Measurements from ENCODE around the gene OAS1.

DNA sequence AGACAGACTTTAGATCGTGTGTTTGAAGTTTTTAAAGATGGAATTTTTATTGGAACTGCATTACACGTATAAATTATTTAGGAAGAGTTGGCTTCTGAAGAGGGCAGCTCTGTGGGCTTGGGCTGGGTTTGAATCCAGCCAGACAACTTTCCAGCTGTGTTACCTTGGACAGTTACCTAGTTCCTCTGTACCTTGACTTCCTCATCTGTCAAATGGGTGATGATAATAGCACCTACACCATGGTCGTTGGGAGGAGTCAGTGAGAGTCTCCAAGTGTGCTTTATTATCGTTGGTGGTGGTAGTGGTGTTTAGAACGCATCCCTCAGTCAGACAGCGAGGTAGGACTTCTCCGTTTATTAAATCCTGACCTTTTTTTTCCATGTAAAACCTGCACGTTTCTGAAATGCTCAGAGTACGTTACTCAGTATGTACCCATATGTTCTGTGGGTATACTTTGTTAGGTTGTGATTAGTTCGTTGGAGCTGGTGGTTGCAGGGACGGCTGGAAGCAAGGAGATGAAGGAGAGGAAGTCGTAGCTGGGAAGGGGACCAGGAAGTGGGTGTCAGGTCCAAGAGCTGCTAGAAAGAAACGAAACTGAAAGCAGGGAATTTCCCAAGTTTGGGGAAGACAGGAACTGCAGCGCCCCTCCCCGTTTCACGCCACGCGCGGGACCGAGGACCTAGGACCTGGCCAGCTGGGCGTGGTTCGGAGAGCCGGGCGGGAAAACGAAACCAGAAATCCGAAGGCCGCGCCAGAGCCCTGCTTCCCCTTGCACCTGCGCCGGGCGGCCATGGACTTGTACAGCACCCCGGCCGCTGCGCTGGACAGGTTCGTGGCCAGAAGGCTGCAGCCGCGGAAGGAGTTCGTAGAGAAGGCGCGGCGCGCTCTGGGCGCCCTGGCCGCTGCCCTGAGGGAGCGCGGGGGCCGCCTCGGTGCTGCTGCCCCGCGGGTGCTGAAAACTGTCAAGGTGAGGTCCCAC lies 31.3 kb downstream of the OAS1 start, which contains the start of gene OAS3:
- TF ChIP-seq EZH2 (IDR thresholded peaks at IDR 0.05; ENCODE audit: low read length, unreplicated experiment), result no peak
- TF ChIP-seq, protein P1, sequence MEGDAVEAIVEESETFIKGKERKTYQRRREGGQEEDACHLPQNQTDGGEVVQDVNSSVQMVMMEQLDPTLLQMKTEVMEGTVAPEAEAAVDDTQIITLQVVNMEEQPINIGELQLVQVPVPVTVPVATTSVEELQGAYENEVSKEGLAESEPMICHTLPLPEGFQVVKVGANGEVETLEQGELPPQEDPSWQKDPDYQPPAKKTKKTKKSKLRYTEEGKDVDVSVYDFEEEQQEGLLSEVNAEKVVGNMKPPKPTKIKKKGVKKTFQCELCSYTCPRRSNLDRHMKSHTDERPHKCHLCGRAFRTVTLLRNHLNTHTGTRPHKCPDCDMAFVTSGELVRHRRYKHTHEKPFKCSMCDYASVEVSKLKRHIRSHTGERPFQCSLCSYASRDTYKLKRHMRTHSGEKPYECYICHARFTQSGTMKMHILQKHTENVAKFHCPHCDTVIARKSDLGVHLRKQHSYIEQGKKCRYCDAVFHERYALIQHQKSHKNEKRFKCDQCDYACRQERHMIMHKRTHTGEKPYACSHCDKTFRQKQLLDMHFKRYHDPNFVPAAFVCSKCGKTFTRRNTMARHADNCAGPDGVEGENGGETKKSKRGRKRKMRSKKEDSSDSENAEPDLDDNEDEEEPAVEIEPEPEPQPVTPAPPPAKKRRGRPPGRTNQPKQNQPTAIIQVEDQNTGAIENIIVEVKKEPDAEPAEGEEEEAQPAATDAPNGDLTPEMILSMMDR (conservative IDR thresholded peaks at IDR 0.05; ENCODE audit: low read depth, low read length), result 0 out of 2 replicates have a peak, but pooled peaks have one; percentile 14

Data from PC-3 (cell line).